ENCODE measurements around the gene CORO2B.

The CORO2B gene

DNA sequence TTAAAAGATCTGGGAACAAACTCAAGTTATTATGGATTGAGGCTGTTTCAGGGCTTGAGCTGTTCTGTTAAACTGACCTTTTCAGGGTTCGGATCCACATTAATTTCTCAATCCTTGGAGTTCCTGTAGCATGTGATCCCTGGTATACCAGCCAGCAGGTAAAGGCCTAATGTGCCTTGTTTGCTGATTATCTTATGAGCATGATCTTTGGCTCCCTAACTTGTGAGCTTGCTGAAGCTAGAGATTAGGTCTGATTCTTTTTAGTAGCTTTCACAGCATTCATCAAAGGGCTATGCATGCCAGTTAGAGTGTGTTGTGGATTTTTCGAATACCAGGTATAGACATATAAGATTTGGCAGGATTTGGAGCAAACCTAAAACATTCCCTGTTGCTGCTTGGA is 10.3 kb downstream of the CORO2B start:
- Histone ChIP-seq H3K4me3 (ENCODE audit: low read depth, low read length) (no peak overlapping the region), H3K36me3 (replicated peaks) (no peaks in the 10 kb centered on the region), H3K27me3 (replicated peaks) (no peaks in the 10 kb centered on the region), H3K27ac (no peak overlapping the region)
- TF ChIP-seq, protein P1, sequence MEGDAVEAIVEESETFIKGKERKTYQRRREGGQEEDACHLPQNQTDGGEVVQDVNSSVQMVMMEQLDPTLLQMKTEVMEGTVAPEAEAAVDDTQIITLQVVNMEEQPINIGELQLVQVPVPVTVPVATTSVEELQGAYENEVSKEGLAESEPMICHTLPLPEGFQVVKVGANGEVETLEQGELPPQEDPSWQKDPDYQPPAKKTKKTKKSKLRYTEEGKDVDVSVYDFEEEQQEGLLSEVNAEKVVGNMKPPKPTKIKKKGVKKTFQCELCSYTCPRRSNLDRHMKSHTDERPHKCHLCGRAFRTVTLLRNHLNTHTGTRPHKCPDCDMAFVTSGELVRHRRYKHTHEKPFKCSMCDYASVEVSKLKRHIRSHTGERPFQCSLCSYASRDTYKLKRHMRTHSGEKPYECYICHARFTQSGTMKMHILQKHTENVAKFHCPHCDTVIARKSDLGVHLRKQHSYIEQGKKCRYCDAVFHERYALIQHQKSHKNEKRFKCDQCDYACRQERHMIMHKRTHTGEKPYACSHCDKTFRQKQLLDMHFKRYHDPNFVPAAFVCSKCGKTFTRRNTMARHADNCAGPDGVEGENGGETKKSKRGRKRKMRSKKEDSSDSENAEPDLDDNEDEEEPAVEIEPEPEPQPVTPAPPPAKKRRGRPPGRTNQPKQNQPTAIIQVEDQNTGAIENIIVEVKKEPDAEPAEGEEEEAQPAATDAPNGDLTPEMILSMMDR (IDR thresholded peaks at IDR 0.05; ENCODE audit: low read depth, low read length, missing control alignments): no peak
- in situ Hi-C loops (cut with HindIII; ENCODE audit: low pct_ligation_motif_present, low sequenced_read_pairs): no loop called here
- DNase-seq: no peak

DNA sequence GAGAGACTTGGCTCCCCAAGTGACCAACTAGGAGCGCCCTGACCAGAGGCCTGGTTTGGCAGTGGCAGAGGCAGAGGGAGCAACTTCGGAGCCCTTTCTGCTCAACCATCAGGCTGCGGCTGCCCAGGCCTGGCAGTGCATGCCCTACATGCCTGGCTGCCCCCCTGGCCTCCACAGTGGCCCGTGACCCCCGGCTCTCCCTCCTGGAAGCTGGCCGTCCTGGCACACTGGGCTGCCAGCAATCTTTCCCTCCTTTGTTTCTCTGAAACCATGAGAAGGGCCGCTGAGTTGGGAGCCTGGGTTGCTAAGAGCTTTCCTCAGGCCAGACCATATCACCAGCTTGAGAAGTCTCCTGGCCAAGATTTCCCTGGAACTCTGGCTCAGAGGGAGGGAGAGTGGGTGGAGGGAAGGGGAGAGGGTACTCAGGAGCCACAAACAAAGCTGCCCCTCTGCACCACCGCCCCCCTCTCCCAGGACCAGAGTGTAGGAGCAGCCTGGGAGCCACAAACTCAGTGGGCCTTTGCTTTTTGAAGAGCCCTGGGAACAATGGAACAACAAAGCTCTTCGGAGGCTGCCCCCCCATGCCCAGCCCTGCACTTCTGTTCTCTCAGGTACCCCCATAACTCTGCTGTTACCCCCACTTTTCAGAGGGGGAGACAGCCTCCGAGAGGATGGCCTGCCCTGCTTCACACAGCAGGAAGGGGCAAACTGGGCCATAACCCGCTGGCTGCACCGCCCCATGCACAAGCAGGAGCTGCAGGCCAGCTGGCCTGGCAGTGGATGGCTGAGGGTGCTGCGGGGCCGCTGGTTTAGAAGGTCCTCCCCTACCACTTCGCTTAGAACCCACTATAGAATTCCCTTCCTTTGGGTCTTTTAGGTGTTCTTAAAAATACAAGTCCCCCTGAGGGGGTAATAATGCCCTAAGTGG is 11.3 kb downstream of the CORO2B start:
- no peak overlapping the region for H3K27ac ChIP-seq
- TF ChIP-seq, protein P1 (IDR thresholded peaks at IDR 0.05; ENCODE audit: low read depth, low read length, missing control alignments): no peak
- H3K27me3 ChIP-seq (replicated peaks): no peaks in the 10 kb centered on the region
- H3K4me3 ChIP-seq (ENCODE audit: low read depth, low read length): no peak overlapping the region
- in situ Hi-C loops (cut with HindIII; ENCODE audit: low pct_ligation_motif_present, low sequenced_read_pairs): no loop called here
- H3K36me3 ChIP-seq (replicated peaks): no peaks in the 10 kb centered on the region
- no peak for DNase-seq

GRCh38 chr15:68590721-68591389 is 12.1 kb downstream of the CORO2B start:
- in situ Hi-C loops (cut with HindIII; ENCODE audit: low pct_ligation_motif_present, low sequenced_read_pairs): no loop called here
- TF ChIP-seq, protein P1 (IDR thresholded peaks at IDR 0.05; ENCODE audit: low read depth, low read length, missing control alignments): no peak
- Histone ChIP-seq H3K27me3 (replicated peaks) (no peaks in the 10 kb centered on the region), H3K27ac (no peak overlapping the region), H3K36me3 (replicated peaks) (no peaks in the 10 kb centered on the region), H3K4me3 (ENCODE audit: low read depth, low read length) (no peak overlapping the region)
- no peak for DNase-seq

DNA sequence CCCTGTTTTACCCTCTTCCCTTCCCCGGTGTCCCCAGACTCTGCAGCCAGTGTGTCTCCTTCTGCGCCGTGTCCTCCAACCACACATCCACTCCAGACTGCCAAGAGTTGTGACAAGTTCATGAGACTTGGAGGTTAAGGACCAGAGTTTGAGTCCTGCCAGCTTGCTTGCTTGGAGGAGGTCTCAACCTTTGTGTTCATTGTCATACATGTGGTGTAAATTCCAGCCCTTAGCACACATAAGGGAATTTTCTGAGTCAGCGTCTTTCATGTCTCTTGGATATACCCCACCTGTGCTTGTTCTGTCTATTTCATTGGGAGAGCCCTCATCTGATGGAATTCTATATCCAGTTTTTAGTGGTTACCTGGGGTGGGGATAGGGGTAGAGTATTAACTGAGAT is 13.3 kb downstream of the CORO2B start:
- Histone ChIP-seq H3K27me3 (replicated peaks) (no peaks in the 10 kb centered on the region), H3K36me3 (replicated peaks) (no peaks in the 10 kb centered on the region), H3K4me3 (ENCODE audit: low read depth, low read length) (no peak overlapping the region), H3K27ac (no peak overlapping the region)
- in situ Hi-C loops (cut with HindIII; ENCODE audit: low pct_ligation_motif_present, low sequenced_read_pairs): no loop called here
- DNase-seq: no peak
- TF ChIP-seq, protein P1 (IDR thresholded peaks at IDR 0.05; ENCODE audit: low read depth, low read length, missing control alignments): no peak

DNA sequence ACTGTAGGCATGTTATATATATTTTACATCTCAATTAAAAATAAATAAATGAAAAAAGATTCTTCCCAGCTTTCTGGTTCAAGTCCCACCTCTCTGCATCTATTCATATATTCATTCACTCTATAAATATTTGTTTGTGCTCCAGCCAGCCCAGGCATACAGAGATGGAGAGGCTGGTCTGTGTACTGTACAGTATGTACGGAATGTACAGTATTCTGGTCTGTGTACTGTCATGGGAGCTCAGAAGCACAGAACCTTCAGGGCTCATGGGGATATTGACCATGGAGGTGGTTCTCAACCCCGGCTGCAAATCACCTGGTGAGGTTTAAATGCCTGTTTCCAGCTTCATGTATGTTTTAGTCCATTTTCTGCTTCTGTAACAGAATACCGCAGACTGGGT is 13.8 kb downstream of the CORO2B start:
- no peak for DNase-seq
- in situ Hi-C loops (cut with HindIII; ENCODE audit: low pct_ligation_motif_present, low sequenced_read_pairs): no loop called here
- Histone ChIP-seq H3K27ac (no peak overlapping the region), H3K4me3 (ENCODE audit: low read depth, low read length) (no peak overlapping the region), H3K27me3 (replicated peaks) (no peaks in the 10 kb centered on the region), H3K36me3 (replicated peaks) (no peaks in the 10 kb centered on the region)
- TF ChIP-seq, protein P1 (IDR thresholded peaks at IDR 0.05; ENCODE audit: low read depth, low read length, missing control alignments): no peak
